ENCODE data around the gene ACTG2. TPM values are rescaled to one million over a fixed set of nuclear protein-coding genes. Genes with fewer than 3 reads are reported as not detected.
"Not testable (repeated sequence)": the region's sequence is repeated elsewhere in the genome, so short reads cannot be mapped to it uniquely, and the experiment has no call there.

ACTG2 gene
- total RNA-seq, 1 donor = 59.6 TPM

GRCh38 chr2:73886357-73886756 lies 6.5 kb upstream of the ACTG2 start:
- no peak for DNase-seq (ENCODE audit: low read depth)
- TF ChIP-seq CTCF (IDR thresholded peaks at IDR 0.05; ENCODE audit: insufficient read depth, low read depth, low read length) = no peak
- H3K4me3 ChIP-seq (ENCODE audit: low read depth, low read length) = no peak overlapping the region

GRCh38 chr2:73887596-73888353 lies 5.0 kb upstream of the ACTG2 start:
- DNase-seq (ENCODE audit: low read depth); H3K4me3 ChIP-seq (ENCODE audit: low read depth, low read length): not testable (repeated sequence)

- TF ChIP-seq CTCF (IDR thresholded peaks at IDR 0.05; ENCODE audit: insufficient read depth, low read depth, low read length) = no peak
- H3K4me3 ChIP-seq (ENCODE audit: low read depth, low read length) = no peak overlapping the region
- DNase-seq (ENCODE audit: low read depth) = no peak
These were observed 4.4 kb upstream of the ACTG2 start for GRCh38 chr2:73888388-73888787.

- H3K4me3 ChIP-seq (ENCODE audit: low read depth, low read length) = no peak overlapping the region
- DNase-seq (ENCODE audit: low read depth) = no peak
- TF ChIP-seq CTCF (IDR thresholded peaks at IDR 0.05; ENCODE audit: insufficient read depth, low read depth, low read length) = no peak
These were observed 3.6 kb upstream of the ACTG2 start for GRCh38 chr2:73889206-73889605.

- no peak for TF ChIP-seq CTCF (IDR thresholded peaks at IDR 0.05; ENCODE audit: insufficient read depth, low read depth, low read length)
- DNase-seq (ENCODE audit: low read depth) = no peak
- no peak overlapping the region for H3K4me3 ChIP-seq (ENCODE audit: low read depth, low read length)
These were observed 2.3 kb upstream of the ACTG2 start for GRCh38 chr2:73890301-73891092.

GRCh38 chr2:73891276-73891901 lies 1.4 kb upstream of the ACTG2 start:
- H3K4me3 ChIP-seq (ENCODE audit: low read depth, low read length) = no peak overlapping the region
- TF ChIP-seq CTCF (IDR thresholded peaks at IDR 0.05; ENCODE audit: insufficient read depth, low read depth, low read length) = no peak
- DNase-seq (ENCODE audit: low read depth) = no peak

Measured in fibroblast of villous mesenchyme (primary cell).